Sigmoid colon (tissue), 7 donors: ENCODE data around the gene FRG2B. TPM values are rescaled to one million over a fixed set of nuclear protein-coding genes. Genes with fewer than 3 reads are reported as not detected.
A peak's percentile ranks its signal among the peaks of the same experiment; 100 is the strongest.

Source experiments
- DNase-seq: peaks from one replicate; pipeline ENCODE4 v3.0.0-alpha.2; 2019
- H3K27ac ChIP-seq, 4 donors: fragments of 200-600 bp; sonication (generic); one replicate each; pipeline ENCODE4 v1.5.1; 2016 to 2019; ENCODE audit warnings: mild to moderate bottlenecking in 1 of 4
- H3K27me3 ChIP-seq, 3 donors: fragments of 200-600 bp; sonication (generic); one replicate each; pipeline ENCODE4 v1.5.1; 2019; ENCODE audit warnings: mild to moderate bottlenecking in 1 of 3
- H3K36me3 ChIP-seq, 4 donors: fragments of 200-600 bp; sonication (generic); one replicate each; pipeline ENCODE4 v1.5.1; 2016 to 2019
- H3K4me1 ChIP-seq, 4 donors: fragments of 200-600 bp; sonication (generic); one replicate each; pipeline ENCODE4 v1.5.1; 2017 to 2019
- H3K4me3 ChIP-seq, 4 donors: fragments of 200-600 bp; sonication (generic); one replicate each; pipeline ENCODE4 v1.5.1; 2017 to 2019; ENCODE audit warnings: mild to moderate bottlenecking in 2 of 4, moderate library complexity in 1 of 4
- H3K9me3 ChIP-seq, 4 donors: fragments of 200-600 bp in 3 of 4; sonication (generic) in 3 of 4; one replicate each; pipeline versions ENCODE4 v1.5.1 to v1.6.1; 2013 to 2019
- CTCF ChIP-seq, 4 experiments: fragments of 450-650 bp in 3 of 4; fragments of 200-600 bp in 1 of 4; IDR thresholded peaks; one replicate each; pipeline ENCODE4 v1.5.1; 2016 to 2019; ENCODE audit warnings: antibody characterized with exemption in 4 of 4, mild to moderate bottlenecking in 3 of 4, moderate library complexity in 2 of 4
- EP300 ChIP-seq, 4 donors: sonication (generic); formaldehyde crosslinking; IDR thresholded peaks; one replicate each; pipeline ENCODE4 v1.6.1; 2017; ENCODE audit warnings: antibody characterized with exemption in 4 of 4
- POLR2A ChIP-seq, 2 donors: fragments of 450-650 bp; IDR thresholded peaks; one replicate each; pipeline ENCODE4 v1.6.1; 2016; ENCODE audit warnings: antibody characterized with exemption in 2 of 2, mild to moderate bottlenecking in 2 of 2, moderate library complexity in 2 of 2
- POLR2AphosphoS5 ChIP-seq, 4 donors: sonication (generic); formaldehyde crosslinking; IDR thresholded peaks; one replicate each; pipeline ENCODE4 v1.6.1; 2017; ENCODE audit warnings: antibody characterized with exemption in 4 of 4
- WGBS, 2 donors: extraction: QIAGEN DNeasy Blood & Tissue Kit; methylation state at CpG; one replicate each; pipeline ENCODE4 v1.1.7; 2013; 5-methylcytosine and 5-hydroxymethylcytosine counted together
- intact Hi-C: fragments of 100-400 bp; cut with DNase I; formaldehyde crosslinking; loops from one replicate; pipeline ENCODE4 v1.15.1; 2023
- polyA plus RNA-seq, 3 donors: library from polyadenylated mRNA; stranded (reverse); fragments of 200-250 nt; gene quantifications; one replicate each; pipeline ENCODE4 v1.2.3, GENCODE V29; 2013
- total RNA-seq, 4 donors: library from RNA; depleted of rRNA; stranded (reverse); fragments of >200 nt; gene quantifications; one replicate each; pipeline ENCODE4 v1.1.0, GENCODE V29; 2016
- donor health status: healthy with polysubstance abuse.
- donor health status: Bipolar disorder and iron deficiency.
- donor health status: healthy.

The FRG2B gene
- total and polyA plus RNA-seq, 7 donors = not detected

- intact Hi-C loops = no loop called here
- Histone ChIP-seq H3K27me3 (peaks cover 0 to 40% (median 5%) of the 10 kb centered on the region in 3 donors), H3K27ac (no peak overlapping the region), H3K9me3 (no peaks in the 10 kb centered on the region), H3K4me3 (no peak overlapping the region), H3K4me1 (no peaks in the 10 kb centered on the region), H3K36me3 (no peaks in the 10 kb centered on the region)
- WGBS, 2 donors = 74 to 79% methylated on average over 7 of the region's 7 CpGs
- TF ChIP-seq POLR2AphosphoS5 (IDR thresholded peaks at IDR 0.05) (no peak), POLR2A (IDR thresholded peaks at IDR 0.05) (no peak), EP300 (IDR thresholded peaks at IDR 0.05) (no peak), CTCF (IDR thresholded peaks at IDR 0.05) (no peak)
- DNase-seq = no peak
These were observed 7.7 kb downstream of the FRG2B start for GRCh38 chr10:133618851-133619250.

- Histone ChIP-seq H3K4me1 (no peaks in the 10 kb centered on the region), H3K9me3 (no peaks in the 10 kb centered on the region), H3K27me3 (peaks cover 0 to 29% (median 5%) of the 10 kb centered on the region in 3 donors), H3K4me3 (no peak overlapping the region), H3K27ac (no peak overlapping the region), H3K36me3 (no peaks in the 10 kb centered on the region)
- TF ChIP-seq POLR2A (IDR thresholded peaks at IDR 0.05) (no peak), CTCF (IDR thresholded peaks at IDR 0.05) (no peak), POLR2AphosphoS5 (IDR thresholded peaks at IDR 0.05) (no peak), EP300 (IDR thresholded peaks at IDR 0.05) (no peak)
- no peak for DNase-seq
- intact Hi-C loops = no loop called here
- 79 to 83% methylated on average over 7 of the region's 7 CpGs for WGBS, 2 donors
These were observed 9.4 kb downstream of the FRG2B start for GRCh38 chr10:133617196-133617595.

- intact Hi-C loops = no loop called here
- Histone ChIP-seq H3K27ac (no peak overlapping the region), H3K4me1 (no peaks in the 10 kb centered on the region), H3K9me3 (no peaks in the 10 kb centered on the region), H3K36me3 (no peaks in the 10 kb centered on the region), H3K4me3 (no peak overlapping the region), H3K27me3 (peaks cover 0 to 23% (median 0%) of the 10 kb centered on the region in 3 donors)
- DNase-seq = no peak
- TF ChIP-seq CTCF (IDR thresholded peaks at IDR 0.05) (no peak), POLR2AphosphoS5 (IDR thresholded peaks at IDR 0.05) (peak in 3 of 4 donors; percentile 46 to 65 (median 54)), POLR2A (IDR thresholded peaks at IDR 0.05) (no peak)
- 69 to 88% methylated on average over 8 of the region's 8 CpGs for WGBS, 2 donors
These were observed 10.0 kb downstream of the FRG2B start for GRCh38 chr10:133616371-133617130.

DNA sequence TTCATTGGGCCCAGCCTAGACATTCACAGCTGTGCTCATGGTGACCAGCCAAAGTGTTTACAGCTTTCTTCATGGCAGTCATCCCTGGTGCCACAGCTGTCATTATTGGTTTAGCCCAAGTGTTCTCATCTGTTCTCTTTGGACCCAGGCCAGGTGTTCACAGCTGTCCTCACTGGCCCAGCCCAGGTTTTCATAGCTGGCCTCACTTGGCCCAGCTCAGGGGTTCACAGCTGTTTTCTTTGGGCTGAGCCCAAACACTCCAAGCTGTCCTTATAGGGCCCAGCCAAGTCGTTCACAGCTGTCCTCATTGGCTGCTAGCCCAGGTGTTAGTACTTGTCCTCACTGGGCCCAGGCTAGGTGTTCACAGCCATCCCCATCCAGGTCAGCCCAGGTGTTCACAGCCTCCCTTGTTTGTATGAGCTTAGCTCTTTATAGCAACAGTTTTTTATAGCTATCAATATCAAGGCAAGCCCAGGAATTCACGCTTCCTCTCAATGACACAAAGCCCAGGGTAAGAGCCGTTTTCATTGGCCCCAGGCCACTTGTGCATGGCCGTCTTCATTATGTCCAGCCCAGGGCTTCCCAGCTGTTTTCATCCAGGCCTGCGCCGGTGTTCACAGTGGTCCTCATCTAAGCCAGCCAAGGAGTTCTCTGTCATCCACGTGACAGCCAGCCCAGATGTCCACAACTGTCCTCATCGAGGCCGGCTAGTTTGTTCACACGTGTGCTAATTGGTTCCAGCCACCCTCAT, 11.6 kb downstream of the FRG2B start:
- Histone ChIP-seq H3K27me3 (peaks cover 0 to 8% (median 0%) of the 10 kb centered on the region in 3 donors), H3K4me1 (no peaks in the 10 kb centered on the region), H3K27ac (no peak overlapping the region), H3K9me3 (no peaks in the 10 kb centered on the region), H3K36me3 (no peaks in the 10 kb centered on the region), H3K4me3 (no peak overlapping the region)
- intact Hi-C loops = no loop called here
- 66 to 78% methylated on average over 10 of the region's 10 CpGs for WGBS, 2 donors
- no peak for TF ChIP-seq EP300 (IDR thresholded peaks at IDR 0.05)
- peak in 3 of 4 donors; percentile 25 to 59 (median 41) for TF ChIP-seq POLR2AphosphoS5 (IDR thresholded peaks at IDR 0.05)
- no peak for DNase-seq

GRCh38 chr10:133613699-133614098, 12.9 kb downstream of the FRG2B start:
- Histone ChIP-seq H3K4me3 (no peak overlapping the region), H3K27me3 (no peaks in the 10 kb centered on the region), H3K27ac (no peak overlapping the region), H3K4me1 (peaks cover 0 to 8% (median 7%) of the 10 kb centered on the region in 4 donors), H3K9me3 (no peaks in the 10 kb centered on the region), H3K36me3 (no peaks in the 10 kb centered on the region)
- TF ChIP-seq POLR2AphosphoS5 (IDR thresholded peaks at IDR 0.05) = no peak
- no peak for TF ChIP-seq EP300 (IDR thresholded peaks at IDR 0.05)
- no peak for TF ChIP-seq CTCF (IDR thresholded peaks at IDR 0.05)
- TF ChIP-seq POLR2A (IDR thresholded peaks at IDR 0.05) = no peak
- WGBS, 2 donors = 71 to 76% methylated on average over 6 of the region's 6 CpGs
- no peak for DNase-seq
- intact Hi-C loops = no loop called here
